GM23338 (cell line): ENCODE measurements around the gene CDK18. TPM values are rescaled to one million over a fixed set of nuclear protein-coding genes. Genes with fewer than 3 reads are reported as not detected.

Source experiments
- CREB1 ChIP-seq: fragments of 250-450 bp; sonication (Bioruptor Pico); IDR thresholded peaks from 2 replicates; pipeline ENCODE4 v1.5.0; 2020; ENCODE audit warnings: low read depth, mild to moderate bottlenecking, moderate library complexity
- EZH2 ChIP-seq: fragments of 200-600 bp; sonication (generic); IDR thresholded peaks from one replicate; pipeline ENCODE4 v1.8.0; 2017; ENCODE audit warnings: antibody characterized with exemption, mild to moderate bottlenecking, low read depth; ENCODE audit not compliant: unreplicated experiment
- EZH2phosphoT487 ChIP-seq: fragments of 200-600 bp; sonication (generic); IDR thresholded peaks from one replicate; pipeline ENCODE4 v1.8.1; 2018; ENCODE audit warnings: antibody characterized with exemption; ENCODE audit not compliant: unreplicated experiment
- JUNB ChIP-seq: IDR thresholded peaks from one replicate; pipeline ENCODE4 v1.6.1; 2016; ENCODE audit warnings: antibody characterized with exemption; ENCODE audit not compliant: unreplicated experiment
- NANOG ChIP-seq: IDR thresholded peaks from 2 replicates; pipeline ENCODE4 v1.6.1; 2016; ENCODE audit warnings: antibody characterized with exemption, borderline replicate concordance
- POLR2AphosphoS5 ChIP-seq: IDR thresholded peaks from 2 replicates; pipeline ENCODE4 v1.6.1; 2016; ENCODE audit warnings: antibody characterized with exemption, low read depth
- STAT1 ChIP-seq: IDR thresholded peaks from one replicate; pipeline ENCODE4 v1.6.1; 2016; ENCODE audit warnings: antibody characterized with exemption; ENCODE audit not compliant: unreplicated experiment
- ZNF114 ChIP-seq: fragments of 250-450 bp; sonication (Bioruptor Pico); IDR thresholded peaks from 2 replicates; pipeline ENCODE4 v1.5.0; 2020; ENCODE audit warnings: mild to moderate bottlenecking, moderate library complexity
- ZNF331 ChIP-seq: fragments of 250-450 bp; sonication (Bioruptor Pico); IDR thresholded peaks from 2 replicates; pipeline ENCODE4 v1.5.0; 2020; ENCODE audit warnings: low read depth, mild to moderate bottlenecking, moderate library complexity
- polyA plus RNA-seq: library from polyadenylated mRNA; unstranded; fragments of >200 nt; fragmentation: Nextera tagmentation; extraction: Ambion mirVana; gene quantifications from 2 replicates; pipeline ENCODE4 v1.2.1, GENCODE V29; 2016
- total RNA-seq: library from RNA; depleted of rRNA; stranded (reverse); fragments of >200 nt; shearing (Covaris generic); gene quantifications from 2 replicates; pipeline ENCODE4 v1.2.3, GENCODE V29; 2014
- TF ChIP-seq, protein P1 (sequence below): fragments of 250-450 bp; sonication (Bioruptor Pico); IDR thresholded peaks from 2 replicates; pipeline ENCODE4 v1.5.0; 2020; ENCODE audit warnings: mild to moderate bottlenecking, moderate library complexity
- TF ChIP-seq, protein P2 (sequence below): IDR thresholded peaks from one replicate; pipeline ENCODE4 v1.6.1; 2018; ENCODE audit warnings: antibody characterized with exemption; ENCODE audit not compliant: unreplicated experiment
- TF ChIP-seq, protein P3 (sequence below): IDR thresholded peaks from 2 replicates; pipeline ENCODE4 v1.6.1; 2016; ENCODE audit warnings: antibody characterized with exemption

Gene CDK18
- total and polyA plus RNA-seq, 2 experiments from 2014 or later = 21.1 to 46.5 TPM

DNA sequence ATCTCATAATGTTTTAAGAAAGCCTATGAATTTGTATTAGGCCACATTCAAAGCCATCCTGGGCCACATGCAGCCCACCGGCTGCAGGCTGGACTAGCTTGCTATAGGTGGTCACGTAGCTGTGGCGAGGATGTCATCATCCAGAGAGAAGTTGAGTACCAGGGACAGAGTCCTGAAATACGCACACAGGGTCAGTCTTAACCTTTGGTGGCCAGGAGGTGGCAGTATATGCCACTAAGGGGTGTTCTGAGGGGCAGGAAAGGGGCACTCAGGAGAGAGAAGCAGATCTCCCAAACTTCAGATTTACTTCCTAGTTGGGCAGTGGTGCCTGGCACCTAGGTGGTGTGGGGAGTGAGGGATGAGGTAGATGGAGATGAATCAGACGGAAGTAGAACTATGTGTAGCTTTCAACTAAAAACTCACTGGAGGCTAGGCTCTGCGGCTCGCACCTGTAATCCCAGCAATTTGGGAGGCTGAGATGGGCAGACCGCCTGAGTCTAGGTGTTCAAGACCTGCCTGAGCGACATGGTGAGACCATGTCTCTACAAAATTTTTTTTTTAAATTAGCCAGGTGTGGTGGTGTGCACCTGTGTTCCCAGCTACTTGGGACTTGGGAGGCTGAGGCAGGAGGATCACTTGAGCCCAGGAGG lies 16.3 kb upstream of the CDK18 start (continued):
- TF ChIP-seq, protein P1, sequence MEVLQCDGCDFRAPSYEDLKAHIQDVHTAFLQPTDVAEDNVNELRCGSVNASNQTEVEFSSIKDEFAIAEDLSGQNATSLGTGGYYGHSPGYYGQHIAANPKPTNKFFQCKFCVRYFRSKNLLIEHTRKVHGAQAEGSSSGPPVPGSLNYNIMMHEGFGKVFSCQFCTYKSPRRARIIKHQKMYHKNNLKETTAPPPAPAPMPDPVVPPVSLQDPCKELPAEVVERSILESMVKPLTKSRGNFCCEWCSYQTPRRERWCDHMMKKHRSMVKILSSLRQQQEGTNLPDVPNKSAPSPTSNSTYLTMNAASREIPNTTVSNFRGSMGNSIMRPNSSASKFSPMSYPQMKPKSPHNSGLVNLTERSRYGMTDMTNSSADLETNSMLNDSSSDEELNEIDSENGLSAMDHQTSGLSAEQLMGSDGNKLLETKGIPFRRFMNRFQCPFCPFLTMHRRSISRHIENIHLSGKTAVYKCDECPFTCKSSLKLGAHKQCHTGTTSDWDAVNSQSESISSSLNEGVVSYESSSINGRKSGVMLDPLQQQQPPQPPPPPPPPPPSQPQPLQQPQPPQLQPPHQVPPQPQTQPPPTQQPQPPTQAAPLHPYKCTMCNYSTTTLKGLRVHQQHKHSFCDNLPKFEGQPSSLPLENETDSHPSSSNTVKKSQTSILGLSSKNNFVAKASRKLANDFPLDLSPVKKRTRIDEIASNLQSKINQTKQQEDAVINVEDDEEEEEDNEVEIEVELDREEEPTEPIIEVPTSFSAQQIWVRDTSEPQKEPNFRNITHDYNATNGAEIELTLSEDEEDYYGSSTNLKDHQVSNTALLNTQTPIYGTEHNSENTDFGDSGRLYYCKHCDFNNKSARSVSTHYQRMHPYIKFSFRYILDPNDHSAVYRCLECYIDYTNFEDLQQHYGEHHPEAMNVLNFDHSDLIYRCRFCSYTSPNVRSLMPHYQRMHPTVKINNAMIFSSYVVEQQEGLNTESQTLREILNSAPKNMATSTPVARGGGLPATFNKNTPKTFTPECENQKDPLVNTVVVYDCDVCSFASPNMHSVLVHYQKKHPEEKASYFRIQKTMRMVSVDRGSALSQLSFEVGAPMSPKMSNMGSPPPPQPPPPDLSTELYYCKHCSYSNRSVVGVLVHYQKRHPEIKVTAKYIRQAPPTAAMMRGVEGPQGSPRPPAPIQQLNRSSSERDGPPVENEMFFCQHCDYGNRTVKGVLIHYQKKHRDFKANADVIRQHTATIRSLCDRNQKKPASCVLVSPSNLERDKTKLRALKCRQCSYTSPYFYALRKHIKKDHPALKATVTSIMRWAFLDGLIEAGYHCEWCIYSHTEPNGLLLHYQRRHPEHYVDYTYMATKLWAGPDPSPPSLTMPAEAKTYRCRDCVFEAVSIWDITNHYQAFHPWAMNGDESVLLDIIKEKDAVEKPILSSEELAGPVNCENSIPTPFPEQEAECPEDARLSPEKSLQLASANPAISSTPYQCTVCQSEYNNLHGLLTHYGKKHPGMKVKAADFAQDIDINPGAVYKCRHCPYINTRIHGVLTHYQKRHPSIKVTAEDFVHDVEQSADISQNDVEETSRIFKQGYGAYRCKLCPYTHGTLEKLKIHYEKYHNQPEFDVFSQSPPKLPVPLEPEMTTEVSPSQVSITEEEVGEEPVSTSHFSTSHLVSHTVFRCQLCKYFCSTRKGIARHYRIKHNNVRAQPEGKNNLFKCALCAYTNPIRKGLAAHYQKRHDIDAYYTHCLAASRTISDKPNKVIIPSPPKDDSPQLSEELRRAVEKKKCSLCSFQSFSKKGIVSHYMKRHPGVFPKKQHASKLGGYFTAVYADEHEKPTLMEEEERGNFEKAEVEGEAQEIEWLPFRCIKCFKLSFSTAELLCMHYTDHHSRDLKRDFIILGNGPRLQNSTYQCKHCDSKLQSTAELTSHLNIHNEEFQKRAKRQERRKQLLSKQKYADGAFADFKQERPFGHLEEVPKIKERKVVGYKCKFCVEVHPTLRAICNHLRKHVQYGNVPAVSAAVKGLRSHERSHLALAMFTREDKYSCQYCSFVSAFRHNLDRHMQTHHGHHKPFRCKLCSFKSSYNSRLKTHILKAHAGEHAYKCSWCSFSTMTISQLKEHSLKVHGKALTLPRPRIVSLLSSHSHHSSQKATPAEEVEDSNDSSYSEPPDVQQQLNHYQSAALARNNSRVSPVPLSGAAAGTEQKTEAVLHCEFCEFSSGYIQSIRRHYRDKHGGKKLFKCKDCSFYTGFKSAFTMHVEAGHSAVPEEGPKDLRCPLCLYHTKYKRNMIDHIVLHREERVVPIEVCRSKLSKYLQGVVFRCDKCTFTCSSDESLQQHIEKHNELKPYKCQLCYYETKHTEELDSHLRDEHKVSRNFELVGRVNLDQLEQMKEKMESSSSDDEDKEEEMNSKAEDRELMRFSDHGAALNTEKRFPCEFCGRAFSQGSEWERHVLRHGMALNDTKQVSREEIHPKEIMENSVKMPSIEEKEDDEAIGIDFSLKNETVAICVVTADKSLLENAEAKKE (CRISPR knock-in tag) = no peak
- TF ChIP-seq ZNF331 (CRISPR knock-in tag) = no peak
- TF ChIP-seq, protein P2, sequence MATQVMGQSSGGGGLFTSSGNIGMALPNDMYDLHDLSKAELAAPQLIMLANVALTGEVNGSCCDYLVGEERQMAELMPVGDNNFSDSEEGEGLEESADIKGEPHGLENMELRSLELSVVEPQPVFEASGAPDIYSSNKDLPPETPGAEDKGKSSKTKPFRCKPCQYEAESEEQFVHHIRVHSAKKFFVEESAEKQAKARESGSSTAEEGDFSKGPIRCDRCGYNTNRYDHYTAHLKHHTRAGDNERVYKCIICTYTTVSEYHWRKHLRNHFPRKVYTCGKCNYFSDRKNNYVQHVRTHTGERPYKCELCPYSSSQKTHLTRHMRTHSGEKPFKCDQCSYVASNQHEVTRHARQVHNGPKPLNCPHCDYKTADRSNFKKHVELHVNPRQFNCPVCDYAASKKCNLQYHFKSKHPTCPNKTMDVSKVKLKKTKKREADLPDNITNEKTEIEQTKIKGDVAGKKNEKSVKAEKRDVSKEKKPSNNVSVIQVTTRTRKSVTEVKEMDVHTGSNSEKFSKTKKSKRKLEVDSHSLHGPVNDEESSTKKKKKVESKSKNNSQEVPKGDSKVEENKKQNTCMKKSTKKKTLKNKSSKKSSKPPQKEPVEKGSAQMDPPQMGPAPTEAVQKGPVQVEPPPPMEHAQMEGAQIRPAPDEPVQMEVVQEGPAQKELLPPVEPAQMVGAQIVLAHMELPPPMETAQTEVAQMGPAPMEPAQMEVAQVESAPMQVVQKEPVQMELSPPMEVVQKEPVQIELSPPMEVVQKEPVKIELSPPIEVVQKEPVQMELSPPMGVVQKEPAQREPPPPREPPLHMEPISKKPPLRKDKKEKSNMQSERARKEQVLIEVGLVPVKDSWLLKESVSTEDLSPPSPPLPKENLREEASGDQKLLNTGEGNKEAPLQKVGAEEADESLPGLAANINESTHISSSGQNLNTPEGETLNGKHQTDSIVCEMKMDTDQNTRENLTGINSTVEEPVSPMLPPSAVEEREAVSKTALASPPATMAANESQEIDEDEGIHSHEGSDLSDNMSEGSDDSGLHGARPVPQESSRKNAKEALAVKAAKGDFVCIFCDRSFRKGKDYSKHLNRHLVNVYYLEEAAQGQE = peak; percentile 82
- no peak for TF ChIP-seq EZH2
- no peak for TF ChIP-seq ZNF114
- no peak for TF ChIP-seq NANOG
- no peak for TF ChIP-seq POLR2AphosphoS5
- TF ChIP-seq STAT1 = no peak
- TF ChIP-seq JUNB = no peak
- TF ChIP-seq, protein P3, sequence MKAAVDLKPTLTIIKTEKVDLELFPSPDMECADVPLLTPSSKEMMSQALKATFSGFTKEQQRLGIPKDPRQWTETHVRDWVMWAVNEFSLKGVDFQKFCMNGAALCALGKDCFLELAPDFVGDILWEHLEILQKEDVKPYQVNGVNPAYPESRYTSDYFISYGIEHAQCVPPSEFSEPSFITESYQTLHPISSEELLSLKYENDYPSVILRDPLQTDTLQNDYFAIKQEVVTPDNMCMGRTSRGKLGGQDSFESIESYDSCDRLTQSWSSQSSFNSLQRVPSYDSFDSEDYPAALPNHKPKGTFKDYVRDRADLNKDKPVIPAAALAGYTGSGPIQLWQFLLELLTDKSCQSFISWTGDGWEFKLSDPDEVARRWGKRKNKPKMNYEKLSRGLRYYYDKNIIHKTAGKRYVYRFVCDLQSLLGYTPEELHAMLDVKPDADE = no peak
- TF ChIP-seq CREB1 = peak; percentile 56; the same call in 1 of the 2 replicates
- no peak for TF ChIP-seq EZH2phosphoT487
